Pancreas (tissue), 10 donors: Measurements from ENCODE around the gene FADS1. TPM values are rescaled to one million over a fixed set of nuclear protein-coding genes. Genes with fewer than 3 reads are reported as not detected.

ENCODE experiments used
- ATAC-seq, 4 donors: fragments of 200-7000 bp; cut with Tn5 transposase; one replicate each; pipeline versions ENCODE4 v1.8.0 to v1.9.1; 2020; ENCODE audit warnings: mild to moderate bottlenecking in 4 of 4, moderate library complexity in 4 of 4
- DNase-seq, 6 donors: peaks; one replicate each; pipeline ENCODE4 v3.0.0-alpha.2; 2020
- FAIRE-seq: peaks from 2 replicates; lab custom pipeline; 2012; peaks lifted over from hg19 to GRCh38; lab: Jason Lieb, UNC
- H3K27ac ChIP-seq, 4 donors: fragments of 200-600 bp; sonication (generic); 1 replicate in 3 of 4; 2 replicates in 1 of 4; pipeline versions ENCODE4 v1.5.0 to v1.8.0; 2020
- H3K27me3 ChIP-seq, 4 donors: fragments of 200-600 bp; one replicate each; pipeline ENCODE4 v1.8.0; 2021
- H3K36me3 ChIP-seq, 3 donors: fragments of 200-600 bp; sonication (generic) in 1 of 3; one replicate each; pipeline versions ENCODE4 v1.5.0 to v1.8.0; 2020 to 2021
- H3K4me1 ChIP-seq, 3 donors: fragments of 200-600 bp; one replicate each; pipeline ENCODE4 v1.8.0; 2021
- H3K4me3 ChIP-seq, 4 donors: fragments of 200-600 bp; sonication (generic) in 2 of 4; one replicate each; pipeline versions ENCODE4 v1.5.0 to v1.8.0; 2020 to 2021
- H3K9me3 ChIP-seq, 4 donors: fragments of 200-600 bp; one replicate each; pipeline ENCODE4 v1.8.0; 2021
- CTCF ChIP-seq, 4 donors: fragments of 200-600 bp; sonication (generic) in 3 of 4; IDR thresholded peaks; one replicate each; pipeline versions ENCODE4 v1.5.0 to v1.8.0; 2021; ENCODE audit warnings: antibody characterized with exemption in 4 of 4
- WGBS, 2 donors: extraction: QIAGEN DNeasy Blood & Tissue Kit; methylation state at CpG; one replicate each; pipeline ENCODE4 v1.1.7; 2013; 5-methylcytosine and 5-hydroxymethylcytosine counted together
- intact Hi-C, 3 donors: fragments of 100-400 bp; cut with DNase I; formaldehyde crosslinking; loops; one replicate each; pipeline versions ENCODE4 v1.11.1 to v1.14.2; 2022
- polyA plus RNA-seq, 2 donors: library from polyadenylated mRNA; stranded (reverse); fragments of 200-250 nt; gene quantifications; one replicate each; pipeline ENCODE4 v1.2.3, GENCODE V29; 2013
- total RNA-seq, 6 donors: library from RNA; stranded (reverse); fragmentation: NEBNext Ultra II Directional in 4 of 6; extraction: Animal tissue kit (Norgen Biotek cat#: 25700) in 4 of 6; gene quantifications; one replicate each; pipeline versions ENCODE4 v1.2.1 to v1.2.4, GENCODE V29; 2021 to 2023
- donor health status: healthy with polysubstance abuse.
- donor health status: DM: no; HTN: no; CAD: no; lungs with moderate emphysema.
- donor health status: DM: no; HTN: no; CAD: no.
- donor health status: control.
- donor health status: control.
- donor health status: Bipolar disorder and iron deficiency.
- donor health status: DM: yes; HTN: yes; CAD: no.
- donor health status: DM: no; HTN: no; CAD: no.
- donor health status: DM: no; HTN: no; CAD: no.
- donor health status: DM: yes; HTN: yes; CAD: no.

Gene FADS1
- total and polyA plus RNA-seq, 8 donors = 2.3 to 15.1 (median 5.4) TPM

GRCh38 chr11:61777234-61778090 is 39.3 kb downstream of the FADS1 start:
- Histone ChIP-seq H3K27me3 (no peaks in the 10 kb centered on the region), H3K4me1 (peaks cover 6 to 12% (median 8%) of the 10 kb centered on the region in 3 donors), H3K27ac (peak overlapping the region in 3 of 4 donors; percentile 30 to 61 (median 41)), H3K36me3 (peaks cover 0 to 27% (median 0%) of the 10 kb centered on the region in 3 donors), H3K4me3 (peak overlapping the region in 2 of 4 donors; percentile 8 to 30), H3K9me3 (no peaks in the 10 kb centered on the region)
- WGBS, 2 donors = 37 to 41% methylated on average over 63 to 66 of the region's 67 CpGs
- no peak for FAIRE-seq
- DNase-seq = peak; percentile 83 to 94 (median 88)
- intact Hi-C loops = no loop called here
- TF ChIP-seq CTCF (IDR thresholded peaks at IDR 0.05) = no peak
- peak; percentile 78 to 85 (median 83) for ATAC-seq

DNA sequence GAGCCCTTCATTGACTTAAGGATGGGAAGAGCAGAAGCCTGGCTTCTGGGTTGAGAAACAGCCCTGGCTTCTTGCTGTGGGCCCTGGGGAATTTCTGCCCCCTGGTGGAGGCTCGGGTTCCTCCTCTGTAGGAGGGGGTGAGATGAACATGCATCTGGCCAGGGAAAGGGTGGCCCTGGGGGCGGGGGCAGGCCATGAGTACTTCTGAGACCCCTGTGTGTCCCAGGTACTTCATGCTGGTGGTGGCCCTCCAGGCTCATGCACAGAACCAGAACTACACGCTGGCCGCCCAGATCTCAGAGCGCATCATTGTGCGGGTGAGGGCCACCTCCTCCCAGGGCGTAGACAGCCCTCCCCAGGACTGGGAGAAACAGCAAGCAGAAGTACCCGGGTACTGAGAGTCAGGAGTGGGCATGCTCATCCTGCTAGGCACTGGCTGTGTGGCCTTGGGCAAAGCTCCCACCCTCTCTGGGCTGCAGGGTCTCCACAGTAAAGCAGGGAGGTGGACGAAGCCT is 40.2 kb downstream of the FADS1 start:
- intact Hi-C loops = no loop called here
- Histone ChIP-seq H3K27ac (peak overlapping the region in 3 of 4 donors; percentile 30 to 61 (median 41)), H3K4me3 (no peak overlapping the region), H3K27me3 (no peaks in the 10 kb centered on the region), H3K4me1 (peaks cover 8 to 15% (median 13%) of the 10 kb centered on the region in 3 donors), H3K9me3 (no peaks in the 10 kb centered on the region), H3K36me3 (peaks cover 0 to 19% (median 0%) of the 10 kb centered on the region in 3 donors)
- 56 to 60% methylated on average over 9 of the region's 9 CpGs for WGBS, 2 donors
- DNase-seq = peak; percentile 71 to 90 (median 82)
- TF ChIP-seq CTCF (IDR thresholded peaks at IDR 0.05) = peak; percentile 50 to 73 (median 71)
- ATAC-seq = peak; percentile 73 to 84 (median 80)
- no peak for FAIRE-seq

GRCh38 chr11:61775606-61776554 is 40.9 kb downstream of the FADS1 start:
- FAIRE-seq (no peak), DNase-seq (peak in 2 of 6 donors; percentile 46 to 75), ATAC-seq (no peak)
- peaks cover 0 to 19% (median 0%) of the 10 kb centered on the region in 3 donors for H3K36me3 ChIP-seq
- H3K4me1 ChIP-seq = peaks cover 8 to 15% (median 13%) of the 10 kb centered on the region in 3 donors
- no peak overlapping the region for H3K4me3 ChIP-seq
- H3K27ac ChIP-seq = no peak overlapping the region
- H3K9me3 ChIP-seq = no peaks in the 10 kb centered on the region
- H3K27me3 ChIP-seq = no peaks in the 10 kb centered on the region
- intact Hi-C loops = no loop called here
- 84 to 89% methylated on average over 20 of the region's 20 CpGs for WGBS, 2 donors
- TF ChIP-seq CTCF (IDR thresholded peaks at IDR 0.05) = no peak

GRCh38 chr11:61775106-61775505 is 41.7 kb downstream of the FADS1 start:
- intact Hi-C loops = no loop called here
- no peaks in the 10 kb centered on the region for H3K9me3 ChIP-seq
- peaks cover 0 to 19% (median 0%) of the 10 kb centered on the region in 3 donors for H3K36me3 ChIP-seq
- 94 to 97% methylated on average over 6 of the region's 6 CpGs for WGBS, 2 donors
- no peak overlapping the region for H3K4me3 ChIP-seq
- no peaks in the 10 kb centered on the region for H3K27me3 ChIP-seq
- peaks cover 8 to 15% (median 13%) of the 10 kb centered on the region in 3 donors for H3K4me1 ChIP-seq
- ATAC-seq = no peak
- no peak overlapping the region for H3K27ac ChIP-seq
- no peak for FAIRE-seq
- peak in 2 of 6 donors; percentile 37 to 62 for DNase-seq
- no peak for TF ChIP-seq CTCF (IDR thresholded peaks at IDR 0.05)
